Mesendoderm (in vitro differentiated cells): ENCODE data around the gene LAMA4.

Experiments
- DNase-seq: peaks from one replicate; pipeline ENCODE4 v3.0.0; 2013
- H2AK5ac ChIP-seq: 2 replicates; pipeline ENCODE4 v1.6.1; 2013; ENCODE audit warnings: low read length, inconsistent platforms
- H2BK120ac ChIP-seq: 2 replicates; pipeline ENCODE4 v1.6.1; 2013; ENCODE audit warnings: low read depth, mild to moderate bottlenecking, low read length, moderate library complexity, mixed read lengths
- H2BK15ac ChIP-seq: replicated peaks from 2 replicates; pipeline ENCODE4 v1.6.1; 2013; ENCODE audit warnings: low read depth, mild to moderate bottlenecking, moderate library complexity
- H2BK5ac ChIP-seq: 2 replicates; pipeline ENCODE4 v1.6.1; 2013; ENCODE audit warnings: low read length, inconsistent platforms
- H3K18ac ChIP-seq: 2 replicates; pipeline ENCODE4 v1.6.1; 2013; ENCODE audit warnings: mild to moderate bottlenecking, low read length, mixed read lengths
- H3K23ac ChIP-seq: one replicate; pipeline ENCODE4 v1.6.1; 2013; ENCODE audit warnings: low read length
- H3K27ac ChIP-seq: 2 replicates; pipeline ENCODE4 v1.5.1; 2013; ENCODE audit warnings: low read depth, mild to moderate bottlenecking, inconsistent platforms, low read length, moderate library complexity
- H3K27me3 ChIP-seq: 2 replicates; pipeline ENCODE4 v1.6.1; 2013; ENCODE audit warnings: low read length, control low read depth, mild to moderate bottlenecking, inconsistent platforms; ENCODE audit not compliant: insufficient read depth, poor library complexity
- H3K36me3 ChIP-seq: 2 replicates; pipeline ENCODE4 v1.6.1; 2013; ENCODE audit warnings: low read length, inconsistent platforms; ENCODE audit not compliant: control insufficient read depth, insufficient read depth
- H3K4ac ChIP-seq: one replicate; pipeline ENCODE4 v1.6.1; 2013; ENCODE audit warnings: low read depth, mild to moderate bottlenecking, low read length, moderate library complexity
- H3K4me1 ChIP-seq: 2 replicates; pipeline ENCODE4 v1.6.1; 2013; ENCODE audit warnings: low read depth, low read length, inconsistent platforms; ENCODE audit not compliant: control insufficient read depth
- H3K4me2 ChIP-seq: 2 replicates; pipeline ENCODE4 v1.6.1; 2013; ENCODE audit warnings: low read length
- H3K4me3 ChIP-seq: 2 replicates; pipeline ENCODE4 v1.5.1; 2013; ENCODE audit warnings: mild to moderate bottlenecking, low read length
- H3K56ac ChIP-seq: one replicate; pipeline ENCODE4 v1.6.1; 2013; ENCODE audit warnings: low read length
- H3K79me1 ChIP-seq: 2 replicates; pipeline ENCODE4 v1.6.1; 2013; ENCODE audit warnings: low read length, inconsistent platforms
- H3K79me2 ChIP-seq: 2 replicates; pipeline ENCODE4 v1.6.1; 2013; ENCODE audit warnings: mild to moderate bottlenecking, low read length; ENCODE audit not compliant: control insufficient read depth, insufficient read depth
- H3K9ac ChIP-seq: 2 replicates; pipeline ENCODE4 v1.6.1; 2013; ENCODE audit warnings: low read length, inconsistent platforms
- H4K5ac ChIP-seq: one replicate; pipeline ENCODE4 v1.6.1; 2013; ENCODE audit warnings: low read length
- H4K8ac ChIP-seq: one replicate; pipeline ENCODE4 v1.6.1; 2013; ENCODE audit warnings: low read depth, mild to moderate bottlenecking, control low read depth, low read length, moderate library complexity
- WGBS: extraction: QIAGEN DNeasy Blood & Tissue Kit; methylation state at CpG from one replicate; pipeline ENCODE4 v1.1.7; 2013; ENCODE audit warnings: low lambda C conversion rate, missing lambda C conversion rate; ENCODE audit not compliant: insufficient coverage; ENCODE audit errors: extremely low coverage; 5-methylcytosine and 5-hydroxymethylcytosine counted together

The LAMA4 gene

DNA sequence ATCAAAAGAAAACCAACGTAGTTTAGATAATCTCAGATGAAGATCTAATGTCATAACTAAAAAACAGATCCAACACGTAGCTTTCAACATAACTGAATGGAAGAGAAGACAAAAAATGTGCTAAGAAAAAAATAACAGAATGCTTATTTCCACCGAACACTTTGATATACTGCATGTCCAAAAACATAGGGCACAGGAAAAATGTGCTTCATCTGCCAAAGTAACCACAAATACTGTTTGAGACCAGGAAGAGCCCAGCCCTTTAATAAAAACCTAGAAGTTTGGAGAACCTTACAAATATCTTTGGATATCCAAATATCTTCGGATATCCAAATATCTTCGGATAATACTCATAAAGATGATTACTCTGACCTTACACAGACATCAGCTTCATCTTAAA is 19.8 kb downstream of the LAMA4 start:
- Histone ChIP-seq H3K4me3 (no peak overlapping the region), H3K27me3 (no peaks in the 10 kb centered on the region), H3K9ac (no peak overlapping the region), H4K5ac (no peak overlapping the region), H3K18ac (no peak overlapping the region), H3K79me1 (no peaks in the 10 kb centered on the region), H2BK5ac (no peak overlapping the region), H4K8ac (no peak overlapping the region), H3K4ac (no peak overlapping the region), H2BK15ac (no peak overlapping the region), H3K4me2 (no peak overlapping the region), H3K56ac (no peak overlapping the region), H3K23ac (no peak overlapping the region), H2BK120ac (no peak overlapping the region), H3K36me3 (no peaks in the 10 kb centered on the region), H3K4me1 (no peaks in the 10 kb centered on the region), H2AK5ac (no peak overlapping the region), H3K27ac (no peak overlapping the region), H3K79me2 (no peaks in the 10 kb centered on the region)
- no peak for DNase-seq
- no CpG with 5 or more reads among the region's 5 CpGs for WGBS

DNA sequence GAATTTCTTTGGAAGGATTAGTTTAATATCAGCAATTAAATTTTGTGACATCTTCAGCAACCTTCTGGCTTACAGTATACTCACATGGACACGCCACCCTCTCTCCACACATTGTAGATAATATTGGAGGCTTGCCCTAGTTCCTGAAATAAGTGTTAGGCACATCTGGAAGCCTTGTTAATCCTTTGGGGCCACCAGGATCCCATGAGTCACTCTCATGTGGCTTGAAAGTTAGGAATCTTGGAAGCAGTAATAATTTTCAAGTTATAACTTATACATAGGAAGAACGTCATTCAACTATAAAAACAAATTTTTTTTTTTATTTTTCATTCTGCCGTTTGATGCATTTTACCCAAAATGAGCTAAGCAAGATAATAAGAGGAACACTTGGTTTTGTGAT is 20.5 kb downstream of the LAMA4 start:
- no peaks in the 10 kb centered on the region for H3K27me3 ChIP-seq
- no peak overlapping the region for H3K4me2 ChIP-seq
- H3K79me2 ChIP-seq = no peaks in the 10 kb centered on the region
- no peak overlapping the region for H3K9ac ChIP-seq
- DNase-seq = no peak
- no peak overlapping the region for H2BK120ac ChIP-seq
- no peak overlapping the region for H3K27ac ChIP-seq
- H3K4me1 ChIP-seq = no peaks in the 10 kb centered on the region
- H3K56ac ChIP-seq = no peak overlapping the region
- H3K36me3 ChIP-seq = no peaks in the 10 kb centered on the region
- no peak overlapping the region for H2BK15ac ChIP-seq
- no peak overlapping the region for H3K18ac ChIP-seq
- no peak overlapping the region for H4K8ac ChIP-seq
- no peak overlapping the region for H3K23ac ChIP-seq
- WGBS = no CpG with 5 or more reads among the region's 3 CpGs
- H2AK5ac ChIP-seq = no peak overlapping the region
- H3K4ac ChIP-seq = no peak overlapping the region
- H3K4me3 ChIP-seq = no peak overlapping the region
- H4K5ac ChIP-seq = no peak overlapping the region
- no peak overlapping the region for H2BK5ac ChIP-seq
- H3K79me1 ChIP-seq = no peaks in the 10 kb centered on the region

DNA sequence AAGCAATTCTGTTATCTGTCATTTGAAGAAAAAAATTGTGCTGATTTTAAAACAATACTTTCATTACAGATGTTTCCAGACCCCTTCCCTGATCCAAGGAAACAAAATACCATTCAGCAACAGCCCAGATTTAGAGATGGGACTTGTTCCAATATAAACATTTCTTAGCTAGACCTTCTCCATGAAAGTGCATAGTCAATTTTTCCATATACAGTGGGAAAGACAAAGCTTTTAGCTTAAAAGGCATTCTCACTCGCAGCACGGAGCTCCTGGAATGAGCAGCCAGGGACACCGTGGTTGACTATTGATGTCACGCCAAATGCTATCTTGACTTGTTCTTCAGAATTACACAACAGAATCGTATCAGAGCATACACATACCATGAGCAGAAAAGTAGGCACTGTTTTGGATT is 21.5 kb downstream of the LAMA4 start:
- no peak overlapping the region for H3K9ac ChIP-seq
- H3K79me1 ChIP-seq = no peaks in the 10 kb centered on the region
- no peaks in the 10 kb centered on the region for H3K79me2 ChIP-seq
- no peak overlapping the region for H2AK5ac ChIP-seq
- no peaks in the 10 kb centered on the region for H3K4me1 ChIP-seq
- no peak overlapping the region for H2BK120ac ChIP-seq
- H2BK15ac ChIP-seq = no peak overlapping the region
- no peak overlapping the region for H3K4me3 ChIP-seq
- WGBS = no CpG with 5 or more reads among the region's 5 CpGs
- H3K4me2 ChIP-seq = no peak overlapping the region
- H3K4ac ChIP-seq = no peak overlapping the region
- no peak for DNase-seq
- H4K8ac ChIP-seq = no peak overlapping the region
- H3K56ac ChIP-seq = no peak overlapping the region
- H4K5ac ChIP-seq = no peak overlapping the region
- H3K27me3 ChIP-seq = no peaks in the 10 kb centered on the region
- no peak overlapping the region for H3K23ac ChIP-seq
- no peak overlapping the region for H2BK5ac ChIP-seq
- H3K27ac ChIP-seq = no peak overlapping the region
- no peaks in the 10 kb centered on the region for H3K36me3 ChIP-seq
- no peak overlapping the region for H3K18ac ChIP-seq

DNA sequence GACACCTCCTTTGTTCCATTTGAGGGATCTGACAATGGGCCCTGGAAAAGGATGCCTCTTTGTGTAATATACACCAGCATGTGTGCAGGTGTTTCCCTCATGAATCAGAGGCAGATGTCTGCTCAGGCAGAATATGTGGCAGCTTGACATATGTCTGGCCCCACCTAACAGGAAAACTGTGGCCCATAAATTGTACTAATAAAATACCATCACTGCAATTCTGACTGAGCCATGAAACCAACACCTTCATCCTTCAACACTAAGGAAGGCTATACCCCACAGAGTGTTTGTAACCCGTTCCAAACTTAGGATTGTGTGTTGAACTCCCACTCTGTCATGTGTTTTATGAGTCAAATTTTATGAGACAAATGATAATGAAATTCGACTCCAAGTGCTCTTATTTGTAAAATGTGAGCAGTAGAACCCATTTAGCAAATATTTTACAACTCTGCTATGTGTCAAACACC is 22.7 kb downstream of the LAMA4 start:
- H2BK15ac ChIP-seq = no peak overlapping the region
- H3K27ac ChIP-seq = no peak overlapping the region
- DNase-seq = no peak
- no peak overlapping the region for H3K4me2 ChIP-seq
- no peak overlapping the region for H3K4ac ChIP-seq
- no peak overlapping the region for H3K4me3 ChIP-seq
- no peak overlapping the region for H3K9ac ChIP-seq
- H3K23ac ChIP-seq = no peak overlapping the region
- no peak overlapping the region for H2BK120ac ChIP-seq
- H2AK5ac ChIP-seq = no peak overlapping the region
- H3K36me3 ChIP-seq = no peaks in the 10 kb centered on the region
- WGBS = no CpG with 5 or more reads among the region's 2 CpGs
- H3K79me2 ChIP-seq = no peaks in the 10 kb centered on the region
- H3K27me3 ChIP-seq = no peaks in the 10 kb centered on the region
- H3K79me1 ChIP-seq = no peaks in the 10 kb centered on the region
- no peaks in the 10 kb centered on the region for H3K4me1 ChIP-seq
- H4K8ac ChIP-seq = no peak overlapping the region
- no peak overlapping the region for H3K56ac ChIP-seq
- H2BK5ac ChIP-seq = no peak overlapping the region
- no peak overlapping the region for H4K5ac ChIP-seq
- no peak overlapping the region for H3K18ac ChIP-seq

DNA sequence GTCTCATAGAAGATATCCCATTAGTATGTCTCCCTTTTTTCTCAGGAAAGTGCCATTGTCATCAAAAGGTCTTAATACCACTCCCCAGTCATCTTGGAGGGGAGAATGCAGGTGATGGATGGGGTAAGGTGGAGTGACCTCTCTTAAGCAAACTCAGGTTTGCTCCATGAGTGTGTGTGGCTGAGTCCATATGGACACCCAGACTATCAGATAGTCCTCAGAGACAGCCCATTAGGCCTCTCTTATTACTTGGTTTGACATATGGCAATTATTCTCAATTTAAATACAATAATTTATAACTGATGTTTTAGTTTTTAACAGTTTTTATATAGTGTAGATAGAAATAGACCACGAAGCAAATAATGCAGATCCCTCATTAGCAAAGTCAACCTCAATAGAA is 23.2 kb downstream of the LAMA4 start:
- H3K56ac ChIP-seq = no peak overlapping the region
- H3K79me1 ChIP-seq = no peaks in the 10 kb centered on the region
- H3K23ac ChIP-seq = no peak overlapping the region
- H3K4ac ChIP-seq = no peak overlapping the region
- no peak overlapping the region for H2BK15ac ChIP-seq
- no peaks in the 10 kb centered on the region for H3K4me1 ChIP-seq
- no peak overlapping the region for H3K4me2 ChIP-seq
- H4K5ac ChIP-seq = no peak overlapping the region
- no peak overlapping the region for H2BK5ac ChIP-seq
- DNase-seq = no peak
- no peaks in the 10 kb centered on the region for H3K36me3 ChIP-seq
- WGBS = no CpG with 5 or more reads among the region's 1 CpG
- H3K4me3 ChIP-seq = no peak overlapping the region
- H3K18ac ChIP-seq = no peak overlapping the region
- no peak overlapping the region for H2AK5ac ChIP-seq
- H3K27ac ChIP-seq = no peak overlapping the region
- H3K79me2 ChIP-seq = no peaks in the 10 kb centered on the region
- no peaks in the 10 kb centered on the region for H3K27me3 ChIP-seq
- H4K8ac ChIP-seq = no peak overlapping the region
- no peak overlapping the region for H2BK120ac ChIP-seq
- H3K9ac ChIP-seq = no peak overlapping the region

DNA sequence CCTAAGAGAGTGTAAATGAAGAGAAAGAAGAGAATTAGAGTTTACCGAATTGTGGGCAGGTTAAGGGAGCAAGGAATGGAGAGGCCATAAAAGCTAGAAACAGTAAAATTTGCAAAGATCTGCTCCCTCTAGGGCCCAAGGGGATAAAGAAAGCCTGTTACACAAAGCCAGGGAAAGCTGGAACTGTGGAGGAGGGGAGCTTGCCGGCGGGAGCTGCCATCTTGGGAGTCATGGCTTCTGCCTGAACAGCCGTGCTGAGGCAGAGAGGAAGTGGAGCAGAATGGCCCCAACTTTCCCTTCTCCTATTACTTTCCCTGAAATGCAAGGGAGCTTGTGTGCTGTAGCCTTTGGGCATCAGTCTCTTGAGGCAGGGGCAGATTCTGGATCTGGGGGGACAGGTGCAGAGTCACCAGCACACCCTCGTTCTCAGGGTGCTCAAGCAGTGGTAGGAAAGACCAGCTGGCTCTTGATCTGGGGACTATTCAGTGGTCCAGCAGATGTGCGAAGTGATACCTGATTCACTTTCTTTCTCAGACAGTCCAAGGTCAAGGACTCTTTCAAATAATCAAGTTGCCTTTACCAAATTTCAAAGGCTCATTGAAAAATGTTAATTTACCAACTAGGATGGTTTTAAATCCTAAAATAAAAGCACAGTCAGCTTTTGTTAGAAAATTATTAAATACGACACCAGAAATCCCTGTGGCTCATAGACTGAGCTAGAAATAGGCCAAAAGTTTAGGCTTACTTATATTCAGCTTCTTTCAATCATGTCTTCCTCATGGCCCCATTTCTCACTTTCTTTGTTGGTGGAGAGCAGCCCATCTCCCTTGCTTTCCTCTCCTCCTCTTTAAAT is 25.7 kb downstream of the LAMA4 start:
- Histone ChIP-seq H2BK15ac (no peak overlapping the region), H3K9ac (no peak overlapping the region), H2AK5ac (no peak overlapping the region), H4K5ac (peak overlapping the region; percentile 66), H3K4ac (no peak overlapping the region), H3K27ac (no peak overlapping the region), H3K79me2 (no peaks in the 10 kb centered on the region), H3K79me1 (no peaks in the 10 kb centered on the region), H3K56ac (no peak overlapping the region), H3K4me2 (no peak overlapping the region), H3K4me3 (no peak overlapping the region), H2BK120ac (no peak overlapping the region), H3K4me1 (no peaks in the 10 kb centered on the region), H4K8ac (no peak overlapping the region), H3K27me3 (no peaks in the 10 kb centered on the region), H3K36me3 (no peaks in the 10 kb centered on the region), H2BK5ac (no peak overlapping the region), H3K18ac (no peak overlapping the region), H3K23ac (no peak overlapping the region)
- no CpG with 5 or more reads among the region's 7 CpGs for WGBS
- DNase-seq = no peak
